Body of pancreas (tissue), 4 donors: ENCODE data around the gene KLF16. TPM values are rescaled to one million over a fixed set of nuclear protein-coding genes. Genes with fewer than 3 reads are reported as not detected.
A peak's percentile ranks its signal among the peaks of the same experiment; 100 is the strongest.

Experiments
- ATAC-seq: fragments of 150-250 bp; one replicate; pipeline ENCODE4 v1.9.1; 2016
- DNase-seq, 4 donors: peaks; one replicate each; pipeline ENCODE4 v3.0.0-alpha.2; 2019
- H3K27ac ChIP-seq, 4 donors: fragments of 200-600 bp; sonication (generic); 1 replicate in 3 of 4; 2 replicates in 1 of 4; pipeline versions ENCODE4 v1.5.1 to v1.6.1; 2016 to 2019; ENCODE audit warnings: mild to moderate bottlenecking in 1 of 4, mixed read lengths in 1 of 4, moderate library complexity in 1 of 4
- H3K27me3 ChIP-seq, 2 donors: fragments of 200-600 bp; sonication (generic); one replicate each; pipeline ENCODE4 v1.6.0; 2016; ENCODE audit warnings: mild to moderate bottlenecking in 1 of 2
- H3K36me3 ChIP-seq, 2 donors: fragments of 200-600 bp; sonication (generic); replicated peaks in 1 of 2; 2 replicates each; pipeline ENCODE4 v1.5.1; 2016; ENCODE audit warnings: low read depth in 2 of 2; ENCODE audit not compliant: insufficient read depth in 1 of 2
- H3K4me1 ChIP-seq: fragments of 200-600 bp; sonication (generic); one replicate; pipeline ENCODE4 v1.6.0; 2016
- H3K4me3 ChIP-seq, 2 donors: fragments of 200-600 bp; sonication (generic); 1 replicate in 1 of 2; 2 replicates in 1 of 2; pipeline ENCODE4 v1.5.1; 2016 to 2019
- H3K9me3 ChIP-seq, 3 donors: fragments of 200-600 bp; sonication (generic); 1 replicate in 2 of 3; 2 replicates in 1 of 3; pipeline ENCODE4 v1.5.1; 2016
- POLR2A ChIP-seq, 3 donors: fragments of 450-650 bp; IDR thresholded peaks; one replicate each; pipeline ENCODE4 v1.6.1; 2016; ENCODE audit warnings: antibody characterized with exemption in 3 of 3, mild to moderate bottlenecking in 2 of 3
- WGBS, 2 donors: methylation state at CpG; one replicate each; pipeline ENCODE4 v1.1.5; 2017; 5-methylcytosine and 5-hydroxymethylcytosine counted together
- intact Hi-C: fragments of 100-400 bp; cut with DNase I; formaldehyde crosslinking; loops from one replicate; pipeline ENCODE4 v1.15.1; 2023
- total RNA-seq, 2 donors: library from RNA; depleted of rRNA; stranded (reverse); fragments of >200 nt; gene quantifications; one replicate each; pipeline ENCODE4 v1.1.0, GENCODE V29; 2016
- TF ChIP-seq, protein P1 (sequence below), 7 experiments: fragments of 450-650 bp in 4 of 7; fragments of 200-600 bp in 3 of 7; sonication (generic) in 3 of 7; IDR thresholded peaks; one replicate each; pipeline ENCODE4 v1.5.1; 2016 to 2019; ENCODE audit warnings: antibody characterized with exemption in 7 of 7

The KLF16 gene
- total RNA-seq, 2 donors from 2014 or later = 2.3 to 3.6 TPM

DNA sequence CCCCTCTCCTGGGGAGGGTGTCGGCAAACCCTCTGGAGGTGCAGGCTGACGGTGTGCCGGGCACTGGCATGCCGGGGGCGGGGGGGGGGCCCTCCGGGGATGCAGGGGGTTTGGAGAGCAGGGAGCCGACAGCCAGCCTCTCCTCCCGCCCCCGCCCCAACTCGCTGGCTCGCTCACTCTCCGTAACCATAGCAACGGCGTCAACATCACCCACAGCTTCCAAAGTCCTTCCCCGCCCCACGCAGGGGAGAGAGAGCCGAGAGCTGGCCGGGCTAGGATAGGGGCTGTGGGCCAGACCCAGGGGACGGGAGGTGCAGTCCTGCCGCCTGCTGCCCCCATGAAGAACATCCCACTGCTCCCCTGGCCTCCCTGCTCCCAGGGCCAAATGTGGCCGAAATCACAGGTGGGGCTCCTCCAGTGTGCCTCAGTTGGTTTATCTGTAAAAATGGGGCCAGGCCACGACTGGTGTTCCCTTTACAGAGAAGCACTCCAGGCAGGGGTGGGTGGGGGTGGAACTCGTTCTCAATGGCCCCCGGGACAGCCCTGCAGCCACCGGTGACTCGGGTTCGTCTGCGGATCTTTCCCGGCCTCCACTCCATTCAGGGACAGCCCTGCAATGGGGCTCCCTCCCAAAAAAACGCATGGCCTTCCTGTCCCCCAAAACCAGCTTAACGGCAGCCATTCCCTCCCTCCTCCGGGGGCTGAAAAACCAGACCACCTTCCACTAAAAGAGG, 3.2 kb downstream of the KLF16 start:
- TF ChIP-seq, protein P1, sequence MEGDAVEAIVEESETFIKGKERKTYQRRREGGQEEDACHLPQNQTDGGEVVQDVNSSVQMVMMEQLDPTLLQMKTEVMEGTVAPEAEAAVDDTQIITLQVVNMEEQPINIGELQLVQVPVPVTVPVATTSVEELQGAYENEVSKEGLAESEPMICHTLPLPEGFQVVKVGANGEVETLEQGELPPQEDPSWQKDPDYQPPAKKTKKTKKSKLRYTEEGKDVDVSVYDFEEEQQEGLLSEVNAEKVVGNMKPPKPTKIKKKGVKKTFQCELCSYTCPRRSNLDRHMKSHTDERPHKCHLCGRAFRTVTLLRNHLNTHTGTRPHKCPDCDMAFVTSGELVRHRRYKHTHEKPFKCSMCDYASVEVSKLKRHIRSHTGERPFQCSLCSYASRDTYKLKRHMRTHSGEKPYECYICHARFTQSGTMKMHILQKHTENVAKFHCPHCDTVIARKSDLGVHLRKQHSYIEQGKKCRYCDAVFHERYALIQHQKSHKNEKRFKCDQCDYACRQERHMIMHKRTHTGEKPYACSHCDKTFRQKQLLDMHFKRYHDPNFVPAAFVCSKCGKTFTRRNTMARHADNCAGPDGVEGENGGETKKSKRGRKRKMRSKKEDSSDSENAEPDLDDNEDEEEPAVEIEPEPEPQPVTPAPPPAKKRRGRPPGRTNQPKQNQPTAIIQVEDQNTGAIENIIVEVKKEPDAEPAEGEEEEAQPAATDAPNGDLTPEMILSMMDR (IDR thresholded peaks at IDR 0.05) = no peak
- TF ChIP-seq POLR2A (IDR thresholded peaks at IDR 0.05) = no peak
- Histone ChIP-seq H3K4me3 (no peak overlapping the region), H3K36me3 (no peaks in the 10 kb centered on the region), H3K27ac (no peak overlapping the region), H3K27me3 (no peaks in the 10 kb centered on the region), H3K4me1 (peaks cover 77% of the 10 kb centered on the region), H3K9me3 (no peaks in the 10 kb centered on the region)
- WGBS, 2 donors = 38 to 73% methylated on average over 5 to 27 of the region's 32 CpGs
- ATAC-seq (no peak), DNase-seq (peak; percentile 51 to 78 (median 67))
- intact Hi-C loops = no loop called here

DNA sequence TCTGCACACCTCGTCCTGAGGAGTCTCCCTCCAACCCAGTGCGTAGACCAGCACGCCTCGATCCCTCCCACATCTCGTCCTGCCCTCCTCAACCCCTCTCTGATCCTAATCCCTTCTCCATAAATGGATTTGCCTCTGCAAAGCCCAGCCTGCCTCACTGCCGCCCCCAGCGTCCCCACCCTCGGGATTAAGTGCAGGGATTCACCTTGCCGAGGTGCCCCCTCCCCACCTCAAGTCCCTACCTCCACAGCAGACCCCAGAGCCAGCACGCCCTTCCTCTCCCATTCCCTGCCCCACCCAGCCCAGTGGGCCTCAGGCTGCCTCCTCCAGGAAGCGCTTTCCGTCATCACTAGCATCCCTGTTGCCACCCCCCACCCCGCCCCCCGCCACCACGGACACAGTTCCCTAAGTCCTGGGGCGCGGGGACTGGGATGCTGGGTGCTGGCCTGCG, 4.0 kb downstream of the KLF16 start:
- ATAC-seq (no peak), DNase-seq (peak in 1 of 4 donors; percentile 13)
- TF ChIP-seq POLR2A (IDR thresholded peaks at IDR 0.05) = no peak
- TF ChIP-seq, protein P1 (IDR thresholded peaks at IDR 0.05) = no peak
- 66 to 70% methylated on average over 14 to 18 of the region's 18 CpGs for WGBS, 2 donors
- no peaks in the 10 kb centered on the region for H3K9me3 ChIP-seq
- H3K27me3 ChIP-seq = no peaks in the 10 kb centered on the region
- H3K27ac ChIP-seq = peak overlapping the region in 1 of 4 donors; percentile 30
- H3K4me1 ChIP-seq = peaks cover 73% of the 10 kb centered on the region
- intact Hi-C loops = no loop called here
- H3K36me3 ChIP-seq = no peaks in the 10 kb centered on the region
- H3K4me3 ChIP-seq = no peak overlapping the region

GRCh38 chr19:1858412-1859081, 4.8 kb downstream of the KLF16 start:
- peaks cover 78% of the 10 kb centered on the region for H3K4me1 ChIP-seq
- TF ChIP-seq, protein P1 (IDR thresholded peaks at IDR 0.05) = no peak
- no peak for TF ChIP-seq POLR2A (IDR thresholded peaks at IDR 0.05)

DNA sequence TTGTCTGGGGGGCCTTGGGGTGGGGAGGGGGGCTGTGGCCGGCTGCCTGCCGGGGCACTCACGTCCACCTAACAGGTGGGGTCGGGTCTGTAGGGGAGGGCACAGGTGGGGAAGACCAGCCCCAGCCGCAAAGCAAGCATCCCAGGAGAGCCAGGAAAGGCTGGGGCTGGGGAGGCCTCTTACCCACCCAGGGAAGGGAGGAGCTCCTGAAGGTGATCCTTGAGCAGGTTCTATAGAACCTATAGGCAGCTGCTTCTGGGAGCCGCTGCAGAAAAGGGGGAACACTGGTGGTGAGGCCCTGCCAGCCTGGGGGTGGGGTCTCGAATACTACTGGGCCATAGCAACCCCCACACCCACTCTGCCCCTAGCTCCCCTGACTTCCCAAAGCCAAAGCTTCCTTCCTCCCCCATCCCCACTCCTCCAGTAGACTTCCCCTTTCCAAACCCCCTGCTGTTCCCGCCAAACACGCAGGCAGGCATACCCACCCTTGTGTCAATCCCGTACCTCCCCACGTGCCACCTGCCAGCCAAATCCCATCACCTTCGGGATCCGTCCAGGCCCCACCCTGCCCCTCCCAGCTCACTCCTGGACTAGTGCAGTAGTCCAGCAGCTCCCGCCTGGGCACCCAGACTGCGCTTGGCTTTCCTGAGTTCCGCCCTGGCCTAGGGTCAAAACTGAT, 5.6 kb downstream of the KLF16 start:
- H3K27me3 ChIP-seq = no peaks in the 10 kb centered on the region
- H3K27ac ChIP-seq = peak overlapping the region; percentile 42 to 88 (median 82)
- DNase-seq (peak in 2 of 4 donors; percentile 12 to 37), ATAC-seq (no peak)
- TF ChIP-seq, protein P1 (IDR thresholded peaks at IDR 0.05) = no peak
- TF ChIP-seq POLR2A (IDR thresholded peaks at IDR 0.05) = no peak
- intact Hi-C loops = no loop called here
- no peaks in the 10 kb centered on the region for H3K36me3 ChIP-seq
- H3K4me1 ChIP-seq = peaks cover 85% of the 10 kb centered on the region
- H3K4me3 ChIP-seq = no peak overlapping the region
- WGBS, 2 donors = 29 to 73% methylated on average over 10 to 15 of the region's 16 CpGs
- H3K9me3 ChIP-seq = no peaks in the 10 kb centered on the region

More at GRCh38 chr19:1858412-1859081, 4.8 kb downstream of the KLF16 start:
- DNase-seq (peak in 1 of 4 donors; percentile 11), ATAC-seq (no peak)
- Histone ChIP-seq H3K4me3 (no peak overlapping the region), H3K36me3 (no peaks in the 10 kb centered on the region), H3K27ac (peak overlapping the region in 3 of 4 donors; percentile 78 to 88 (median 86)), H3K9me3 (no peaks in the 10 kb centered on the region), H3K27me3 (no peaks in the 10 kb centered on the region)
- WGBS, 2 donors = 71 to 90% methylated on average over 6 to 10 of the region's 10 CpGs
- intact Hi-C loops = no loop called here
